CD4-positive, alpha-beta T cell (primary cell): ENCODE measurements around the gene HINT2. TPM values are rescaled to one million over a fixed set of nuclear protein-coding genes. Genes with fewer than 3 reads are reported as not detected.
A peak's percentile ranks its signal among the peaks of the same experiment; 100 is the strongest.

Experiments
- ATAC-seq: fragments of 200-7000 bp; cut with Tn5 transposase; one replicate; pipeline ENCODE4 v1.10.0; 2022; ENCODE audit warnings: mild to moderate bottlenecking; ENCODE audit not compliant: poor library complexity
- CTCF ChIA-PET: fragments of 350-600 bp; sonication (Branson Sonifier 250); formaldehyde crosslinking; loops from one replicate; lab custom pipeline; 2021; ENCODE audit warnings: antibody characterized with exemption, inconsistent platforms; lab: Charles Lee
- POLR2A ChIA-PET: fragments of 350-600 bp; sonication (Branson Sonifier 250); formaldehyde crosslinking; loops from one replicate; lab custom pipeline; 2021; ENCODE audit warnings: antibody characterized with exemption, inconsistent platforms; lab: Charles Lee
- DNase-seq, 14 experiments: peaks; one replicate each; pipeline ENCODE4 v3.0.0-alpha.2; 2013 to 2020; ENCODE audit warnings: mixed read lengths in 2 of 14
- H3K27ac ChIP-seq, 2 donors: one replicate each; pipeline versions ENCODE4 v1.5.1 to v1.7.0; 2013; ENCODE audit warnings: low read length in 2 of 2, low read depth in 1 of 2, mild to moderate bottlenecking in 1 of 2
- H3K27me3 ChIP-seq, 2 experiments: 1 replicate in 1 of 2; 2 replicates in 1 of 2; pipeline versions ENCODE4 v1.6.1 to v1.7.0; 2013; ENCODE audit warnings: low read length in 2 of 2, control low read depth in 1 of 2, mild to moderate bottlenecking in 1 of 2, moderate library complexity in 1 of 2; ENCODE audit not compliant: insufficient read depth in 2 of 2, control insufficient read depth in 1 of 2
- H3K36me3 ChIP-seq: one replicate; pipeline ENCODE4 v1.6.1; 2013; ENCODE audit warnings: low read length, control low read depth; ENCODE audit not compliant: insufficient read depth
- H3K4me1 ChIP-seq: one replicate; pipeline ENCODE4 v1.6.1; 2013; ENCODE audit warnings: low read length, control low read depth; ENCODE audit not compliant: insufficient read depth
- H3K4me3 ChIP-seq: one replicate; pipeline ENCODE4 v1.5.1; 2013; ENCODE audit warnings: mild to moderate bottlenecking, low read length, moderate library complexity
- H3K9me3 ChIP-seq, 2 experiments: 1 replicate in 1 of 2; 2 replicates in 1 of 2; pipeline versions ENCODE4 v1.6.1 to v1.7.0; 2013; ENCODE audit warnings: low read length in 2 of 2, mild to moderate bottlenecking in 2 of 2, control low read depth in 1 of 2, moderate library complexity in 1 of 2; ENCODE audit not compliant: control insufficient read depth in 1 of 2, insufficient read depth in 1 of 2
- H3K27ac Mint-ChIP-seq: one replicate; pipeline ENCODE4 v1.8.0; 2020; ENCODE audit warnings: mixed read lengths
- H3K27me3 Mint-ChIP-seq: one replicate; pipeline ENCODE4 v1.8.0; 2021; ENCODE audit warnings: mixed read lengths
- H3K36me3 Mint-ChIP-seq: one replicate; pipeline ENCODE4 v1.8.0; 2021; ENCODE audit warnings: low read depth, mixed read lengths
- H3K4me1 Mint-ChIP-seq: one replicate; pipeline ENCODE4 v1.8.0; 2021; ENCODE audit warnings: low read depth, mixed read lengths
- H3K4me3 Mint-ChIP-seq: one replicate; pipeline ENCODE4 v1.8.0; 2020; ENCODE audit warnings: mild to moderate bottlenecking, mixed read lengths
- H3K9me3 Mint-ChIP-seq: one replicate; pipeline ENCODE4 v1.8.0; 2020; ENCODE audit warnings: mixed read lengths
- intact Hi-C, 2 experiments: fragments of 100-400 bp; cut with DNase I in 1 of 2; cut with micrococcal nuclease in 1 of 2; formaldehyde crosslinking; loops; one replicate each; pipeline versions ENCODE4 v1.15.1 to v1.9.0; 2023 to 2025; cut with DNase I, micrococcal nuclease
- total RNA-seq, 174 experiments: library from RNA in 2 of 174; stranded (reverse) in 2 of 174; gene quantifications; one replicate each; pipeline ENCODE4 v1.2.3 and lab custom pipeline; 2021 to 2026
- TF ChIP-seq, protein P1 (sequence below): fragments of 200-600 bp; IDR thresholded peaks from one replicate; pipeline ENCODE4 v1.8.0; 2022; ENCODE audit warnings: antibody characterized with exemption, mild to moderate bottlenecking

The HINT2 gene
- total RNA-seq, 2 experiments from 2014 or later = 10.9 to 12.6 TPM

DNA sequence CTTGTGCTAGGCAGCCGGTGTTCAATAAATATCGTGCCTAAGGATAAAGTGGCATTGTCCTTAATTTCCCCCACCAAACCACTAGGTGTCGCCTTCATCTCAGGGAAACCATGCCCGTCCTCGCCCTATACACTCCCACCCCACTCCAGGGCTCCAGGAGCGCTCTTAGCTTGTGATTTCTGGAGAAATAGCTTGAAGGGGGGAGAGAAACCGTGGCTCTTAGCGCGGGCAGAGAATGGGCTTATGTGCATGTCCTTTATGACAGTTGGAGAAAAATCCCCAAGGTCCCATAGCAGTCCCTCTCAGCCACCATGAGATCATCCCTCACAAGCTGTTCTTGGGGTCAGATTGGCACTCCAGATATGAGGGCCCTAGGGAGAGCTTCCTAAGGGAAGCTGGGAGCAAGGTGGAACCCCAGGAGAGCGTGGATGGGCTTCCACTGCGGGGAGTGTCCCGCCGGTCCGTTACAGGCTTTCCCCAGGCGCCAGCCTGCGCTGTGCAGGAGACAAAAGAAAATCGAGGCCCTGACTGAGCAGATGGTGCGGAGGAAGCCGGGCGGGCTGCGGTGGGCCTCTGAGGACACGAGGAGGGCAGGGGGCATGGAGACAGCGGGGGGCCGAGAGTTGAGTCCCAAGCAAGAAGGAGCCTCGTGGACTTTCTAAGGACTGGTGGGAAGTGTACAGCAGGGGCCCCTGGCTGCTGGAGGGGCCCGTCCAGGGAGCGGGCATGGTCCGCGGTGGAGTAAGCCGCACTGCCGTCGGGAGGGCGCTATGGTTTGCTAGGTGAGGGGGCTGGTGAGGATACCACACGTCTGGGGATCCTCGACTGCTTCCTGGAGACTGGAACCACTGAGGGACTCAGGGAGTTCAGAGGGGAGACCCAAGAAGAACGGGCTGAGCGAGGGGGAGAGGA lies 24.2 kb downstream of the HINT2 start:
- TF ChIP-seq, protein P1, sequence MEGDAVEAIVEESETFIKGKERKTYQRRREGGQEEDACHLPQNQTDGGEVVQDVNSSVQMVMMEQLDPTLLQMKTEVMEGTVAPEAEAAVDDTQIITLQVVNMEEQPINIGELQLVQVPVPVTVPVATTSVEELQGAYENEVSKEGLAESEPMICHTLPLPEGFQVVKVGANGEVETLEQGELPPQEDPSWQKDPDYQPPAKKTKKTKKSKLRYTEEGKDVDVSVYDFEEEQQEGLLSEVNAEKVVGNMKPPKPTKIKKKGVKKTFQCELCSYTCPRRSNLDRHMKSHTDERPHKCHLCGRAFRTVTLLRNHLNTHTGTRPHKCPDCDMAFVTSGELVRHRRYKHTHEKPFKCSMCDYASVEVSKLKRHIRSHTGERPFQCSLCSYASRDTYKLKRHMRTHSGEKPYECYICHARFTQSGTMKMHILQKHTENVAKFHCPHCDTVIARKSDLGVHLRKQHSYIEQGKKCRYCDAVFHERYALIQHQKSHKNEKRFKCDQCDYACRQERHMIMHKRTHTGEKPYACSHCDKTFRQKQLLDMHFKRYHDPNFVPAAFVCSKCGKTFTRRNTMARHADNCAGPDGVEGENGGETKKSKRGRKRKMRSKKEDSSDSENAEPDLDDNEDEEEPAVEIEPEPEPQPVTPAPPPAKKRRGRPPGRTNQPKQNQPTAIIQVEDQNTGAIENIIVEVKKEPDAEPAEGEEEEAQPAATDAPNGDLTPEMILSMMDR = peak; percentile 89
- POLR2A ChIA-PET = interaction anchor here (0.7 to 1.2 kb wide), 2 partner anchors 42 to 711 kb away, joined by 3 to 4 read pairs; partner anchors contain the start of gene FANCG
- Histone ChIP-seq H3K9me3 (no peaks in the 10 kb centered on the region), H3K27me3 (no peaks in the 10 kb centered on the region), H3K4me1 (peaks cover 5% of the 10 kb centered on the region), H3K36me3 (peaks cover 29% of the 10 kb centered on the region), H3K27ac (no peak overlapping the region), H3K4me3 (no peak overlapping the region)
- peak; percentile 32 to 84 (median 44) for DNase-seq
- ATAC-seq = peak; percentile 97
- intact Hi-C loops = loop anchor here (1.0 to 5.0 kb wide), 5 partner anchors 35 to 233 kb away; no protein-coding TSS in a partner anchor
- H3K27ac Mint-ChIP-seq = no peak overlapping the region
- peaks cover 39% of the 10 kb centered on the region for H3K36me3 Mint-ChIP-seq
- CTCF ChIA-PET = interaction anchor here (0.6 to 3.5 kb wide), 18 partner anchors 13 to 146 kb away, joined by 3 to 32 read pairs (median 4); partner anchors contain the start of genes CREB3, FAM221B, GBA2 and RGP1
- no peak overlapping the region for H3K4me3 Mint-ChIP-seq
- H3K27me3 Mint-ChIP-seq = no peaks in the 10 kb centered on the region
- peaks cover 7% of the 10 kb centered on the region for H3K4me1 Mint-ChIP-seq
- no peaks in the 10 kb centered on the region for H3K9me3 Mint-ChIP-seq

DNA sequence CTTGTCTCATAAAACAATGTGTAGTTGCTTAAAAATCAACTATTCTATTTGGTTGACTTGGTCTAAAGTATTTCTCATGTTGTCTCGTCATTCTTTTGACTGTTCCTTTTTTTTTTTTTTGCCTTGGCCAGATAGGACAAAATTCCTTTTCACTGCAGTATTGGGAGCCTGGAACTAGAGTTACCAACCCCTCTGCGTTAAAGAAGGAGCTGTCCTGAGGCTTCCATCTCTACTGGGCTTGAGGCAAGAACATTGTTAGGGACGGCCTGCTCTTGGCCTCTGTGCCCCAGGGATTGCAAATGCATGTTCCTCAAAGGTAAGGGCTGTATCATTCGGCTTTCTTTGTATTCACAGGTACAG lies 24.8 kb downstream of the HINT2 start:
- H3K4me1 Mint-ChIP-seq = peaks cover 7% of the 10 kb centered on the region
- Histone ChIP-seq H3K9me3 (no peaks in the 10 kb centered on the region), H3K27me3 (no peaks in the 10 kb centered on the region), H3K36me3 (peaks cover 33% of the 10 kb centered on the region), H3K27ac (no peak overlapping the region), H3K4me3 (no peak overlapping the region), H3K4me1 (peaks cover 5% of the 10 kb centered on the region)
- no peaks in the 10 kb centered on the region for H3K9me3 Mint-ChIP-seq
- ChIA-PET CTCF (interaction anchor here (0.6 to 3.5 kb wide), 17 partner anchors 12 to 145 kb away, joined by 3 to 32 read pairs (median 4); partner anchors contain the start of genes CREB3, FAM221B, GBA2 and RGP1), POLR2A (interaction anchor here (0.7 to 1.2 kb wide), 2 partner anchors 42 to 710 kb away, joined by 3 to 4 read pairs; partner anchors contain the start of gene FANCG)
- no peak overlapping the region for H3K27ac Mint-ChIP-seq
- H3K27me3 Mint-ChIP-seq = no peaks in the 10 kb centered on the region
- intact Hi-C loops = loop anchor here (1.0 to 5.0 kb wide), 5 partner anchors 35 to 233 kb away; no protein-coding TSS in a partner anchor
- no peak overlapping the region for H3K4me3 Mint-ChIP-seq
- ATAC-seq (no peak), DNase-seq (no peak)
- peaks cover 38% of the 10 kb centered on the region for H3K36me3 Mint-ChIP-seq
- TF ChIP-seq, protein P1 = no peak

DNA sequence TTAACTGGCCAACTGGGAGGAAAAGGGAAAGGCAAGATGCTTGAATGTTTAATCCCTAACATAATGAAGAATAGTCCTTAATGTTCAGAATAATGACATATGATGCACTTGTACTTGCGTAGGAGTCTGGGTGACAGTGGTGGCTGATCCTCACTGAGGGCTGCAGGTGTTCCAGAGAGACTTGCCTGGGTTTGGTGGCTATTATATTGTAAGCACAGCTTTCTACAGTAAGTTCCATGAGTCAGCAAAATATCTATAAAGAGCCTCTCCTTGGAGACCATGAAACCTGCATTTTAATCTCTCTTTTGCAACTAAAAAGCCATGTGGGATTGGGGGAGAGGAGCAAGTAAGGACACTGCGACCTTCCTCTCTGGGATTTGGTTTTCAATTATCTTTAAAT lies 25.3 kb downstream of the HINT2 start:
- ATAC-seq (no peak), DNase-seq (no peak)
- H3K36me3 ChIP-seq = peaks cover 33% of the 10 kb centered on the region
- no peaks in the 10 kb centered on the region for H3K9me3 ChIP-seq
- H3K4me1 ChIP-seq = peaks cover 5% of the 10 kb centered on the region
- H3K27me3 Mint-ChIP-seq = no peaks in the 10 kb centered on the region
- ChIA-PET CTCF (interaction anchor here (0.6 to 3.5 kb wide), 17 partner anchors 12 to 145 kb away, joined by 3 to 32 read pairs (median 4); partner anchors contain the start of genes CREB3, FAM221B, GBA2 and RGP1), POLR2A (interaction anchor here (1.2 kb wide), 1 partner anchor 41 kb away, joined by 4 read pairs; no protein-coding TSS in a partner anchor)
- H3K27me3 ChIP-seq = no peaks in the 10 kb centered on the region
- no peak overlapping the region for H3K27ac Mint-ChIP-seq
- no peak overlapping the region for H3K4me3 ChIP-seq
- intact Hi-C loops = no loop called here
- no peak overlapping the region for H3K4me3 Mint-ChIP-seq
- no peak overlapping the region for H3K27ac ChIP-seq
- peaks cover 38% of the 10 kb centered on the region for H3K36me3 Mint-ChIP-seq
- H3K9me3 Mint-ChIP-seq = no peaks in the 10 kb centered on the region
- H3K4me1 Mint-ChIP-seq = peaks cover 7% of the 10 kb centered on the region
- TF ChIP-seq, protein P1 = no peak
